SJSA1 (cell line): ENCODE data around the gene MAPK8IP1. TPM values are rescaled to one million over a fixed set of nuclear protein-coding genes. Genes with fewer than 3 reads are reported as not detected.

Source experiments
- total RNA-seq: library from RNA; depleted of rRNA; stranded (reverse); fragments of >200 nt; shearing (Covaris generic); gene quantifications from 2 replicates; pipeline ENCODE4 v1.2.3, GENCODE V29; 2014; rRNA removed

MAPK8IP1 gene
- total RNA-seq, 1 experiment from 2014 or later, result 4.3 TPM

Other genes with a start within 250 kb of the MAPK8IP1 start
- gene CHST1, start 220.0 kb upstream of the MAPK8IP1 start, total RNA-seq, result not detected in 2 replicates
- 11.5 and 11.8 TPM in 2 replicates for gene SLC35C1, start 80.5 kb upstream of the MAPK8IP1 start, total RNA-seq
- 16.1 and 17.3 TPM in 2 replicates for gene CRY2, start 38.2 kb upstream of the MAPK8IP1 start, total RNA-seq
- 0.21 TPM in 1 of 2 replicates, not detected in the other for gene FREY1, start 21.6 kb downstream of the MAPK8IP1 start, total RNA-seq
- gene PEX16, start 32.2 kb downstream of the MAPK8IP1 start, total RNA-seq, result 33.4 and 33.9 TPM in 2 replicates
- not detected in 2 replicates for gene LARGE2, start 37.0 kb downstream of the MAPK8IP1 start, total RNA-seq
- 6.4 and 10.8 TPM in 2 replicates for gene PHF21A, start 235.8 kb downstream of the MAPK8IP1 start, total RNA-seq